Skin of body (tissue), 2 donors: Measurements from ENCODE around the gene SLC45A3. TPM values are rescaled to one million over a fixed set of nuclear protein-coding genes. Genes with fewer than 3 reads are reported as not detected.
"Not testable (repeated sequence)": the region's sequence is repeated elsewhere in the genome, so short reads cannot be mapped to it uniquely, and the experiment has no call there.

Source experiments
- DNase-seq: peaks from one replicate; lab custom pipeline; 2025; lab: John Stamatoyannopoulos, UW
- total RNA-seq: library from RNA; depleted of rRNA; stranded (reverse); fragments of >200 nt; gene quantifications from one replicate; pipeline ENCODE4 v1.2.3, GENCODE V29; 2014

The SLC45A3 gene
- total RNA-seq, 1 donor from 2014 or later: 2.7 TPM

- DNase-seq: no peak
Observed at GRCh38 chr1:205637854-205638468, 42.3 kb downstream of the SLC45A3 start.

GRCh38 chr1:205636732-205637131, 43.6 kb downstream of the SLC45A3 start:
- DNase-seq: no peak

- DNase-seq: not testable (repeated sequence)
Observed at GRCh38 chr1:205636138-205636530, 44.2 kb downstream of the SLC45A3 start.

- DNase-seq: peak; percentile 13
Observed at GRCh38 chr1:205633421-205633976, 46.8 kb downstream of the SLC45A3 start.

GRCh38 chr1:205632669-205633169, 47.6 kb downstream of the SLC45A3 start:
- DNase-seq: no peak

- peak; percentile 97 for DNase-seq
Observed at GRCh38 chr1:205631768-205632668, 48.3 kb downstream of the SLC45A3 start, which contains the start of gene ELK4. Gene ELK4 (minus strand): TSS chr1:205632011. CDS start chr1:205623882, 8,129 bp downstream.

- peak; percentile 89 for DNase-seq
Observed at GRCh38 chr1:205631010-205631767, 49.1 kb downstream of the SLC45A3 start.

GRCh38 chr1:205630651-205631009, 49.7 kb downstream of the SLC45A3 start:
- no peak for DNase-seq

GRCh38 chr1:205630241-205630640, 50.1 kb downstream of the SLC45A3 start:
- peak; percentile 25 for DNase-seq

GRCh38 chr1:205629751-205630150, 50.6 kb downstream of the SLC45A3 start:
- DNase-seq: no peak

GRCh38 chr1:205627956-205628355, 52.4 kb downstream of the SLC45A3 start:
- no peak for DNase-seq

GRCh38 chr1:205626216-205626615, 54.1 kb downstream of the SLC45A3 start:
- no peak for DNase-seq

- no peak for DNase-seq
Observed at GRCh38 chr1:205623646-205624045, 56.7 kb downstream of the SLC45A3 start.

GRCh38 chr1:205620269-205620668, 60.0 kb downstream of the SLC45A3 start:
- no peak for DNase-seq

GRCh38 chr1:205619376-205619775, 60.9 kb downstream of the SLC45A3 start:
- DNase-seq: no peak

GRCh38 chr1:205616563-205617293, 63.6 kb downstream of the SLC45A3 start:
- DNase-seq: no peak

- DNase-seq: no peak
Observed at GRCh38 chr1:205615789-205616188, 64.5 kb downstream of the SLC45A3 start.

GRCh38 chr1:205613854-205614412, 66.4 kb downstream of the SLC45A3 start:
- no peak for DNase-seq

- no peak for DNase-seq
Observed at GRCh38 chr1:205612556-205612955, 67.8 kb downstream of the SLC45A3 start.

- DNase-seq: no peak
Observed at GRCh38 chr1:205612104-205612503, 68.2 kb downstream of the SLC45A3 start.
